ENCODE data around the gene SNIP1.
"Not testable (repeated sequence)": the region's sequence is repeated elsewhere in the genome, so short reads cannot be mapped to it uniquely, and the experiment has no call there.

GRCh38 chr1:37518241-37518640 is 35.9 kb downstream of the SNIP1 start:
- not testable (repeated sequence) for TF ChIP-seq HDAC2 (IDR thresholded peaks at IDR 0.05; ENCODE audit: borderline replicate concordance in 1 of 2, low read depth in 2 of 2, low read length in 2 of 2); CTCF (IDR thresholded peaks at IDR 0.05; ENCODE audit: control extremely low read depth in 1 of 3, insufficient read depth in 1 of 3, low read depth in 1 of 3, low read length in 3 of 3); POLR2A (IDR thresholded peaks at IDR 0.05; ENCODE audit: control extremely low read depth in 1 of 2, low read depth in 2 of 2, low read length in 2 of 2); RNF2 (IDR thresholded peaks at IDR 0.05; ENCODE audit: borderline replicate concordance, low read depth, low read length, missing control alignments, poor library complexity, severe bottlenecking); ZNF274 (IDR thresholded peaks at IDR 0.05; ENCODE audit: borderline replicate concordance, extremely low read depth, low read length); FOSL1 (IDR thresholded peaks at IDR 0.05; ENCODE audit: insufficient read depth, low read depth, low read length); NRF1 (IDR thresholded peaks at IDR 0.05; ENCODE audit: low read depth, low read length)
